ENCODE data around the gene ZNF556. TPM values are rescaled to one million over a fixed set of nuclear protein-coding genes. Genes with fewer than 3 reads are reported as not detected.

Gene ZNF556
- total RNA-seq, 1 donor = 0.86 TPM

DNA sequence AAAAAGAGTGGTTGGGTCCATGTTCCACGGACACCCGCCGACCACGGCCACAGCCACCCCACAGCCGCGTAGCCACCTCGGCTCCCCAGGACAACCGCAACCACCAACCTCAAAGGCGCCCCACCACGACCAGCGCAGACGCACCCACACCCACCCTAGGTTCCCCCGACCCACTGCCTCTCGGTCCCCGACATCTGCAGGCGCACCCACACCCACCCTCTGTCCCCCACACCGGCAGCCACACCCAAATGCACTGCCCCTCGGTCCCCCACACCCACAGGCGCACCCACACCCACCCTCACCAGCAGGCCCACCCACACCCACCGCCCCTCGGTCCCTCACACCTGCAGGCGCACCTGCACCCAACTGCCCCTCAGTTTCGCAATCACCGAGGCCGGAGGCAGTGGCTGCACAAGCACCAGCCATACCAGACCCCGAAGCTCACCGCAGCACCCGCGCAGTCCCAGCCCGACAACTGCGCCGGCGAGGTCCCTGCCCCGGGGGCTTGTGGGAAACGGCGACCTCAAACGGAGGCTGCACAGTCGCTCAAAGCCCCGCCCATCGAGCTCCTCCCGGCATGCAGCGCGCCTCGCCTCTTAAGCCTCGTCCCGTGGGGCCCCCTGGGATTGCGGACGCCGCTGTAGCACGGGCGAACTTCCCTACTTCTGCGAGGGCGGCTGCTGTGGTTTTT lies 59.4 kb downstream of the ZNF556 start:
- no peak for DNase-seq (ENCODE audit: low read depth)
- H3K4me3 ChIP-seq (ENCODE audit: low read depth, low read length) = peak overlapping the region; percentile 21
- no peak for TF ChIP-seq CTCF (IDR thresholded peaks at IDR 0.05; ENCODE audit: insufficient read depth, low read depth, low read length)

DNA sequence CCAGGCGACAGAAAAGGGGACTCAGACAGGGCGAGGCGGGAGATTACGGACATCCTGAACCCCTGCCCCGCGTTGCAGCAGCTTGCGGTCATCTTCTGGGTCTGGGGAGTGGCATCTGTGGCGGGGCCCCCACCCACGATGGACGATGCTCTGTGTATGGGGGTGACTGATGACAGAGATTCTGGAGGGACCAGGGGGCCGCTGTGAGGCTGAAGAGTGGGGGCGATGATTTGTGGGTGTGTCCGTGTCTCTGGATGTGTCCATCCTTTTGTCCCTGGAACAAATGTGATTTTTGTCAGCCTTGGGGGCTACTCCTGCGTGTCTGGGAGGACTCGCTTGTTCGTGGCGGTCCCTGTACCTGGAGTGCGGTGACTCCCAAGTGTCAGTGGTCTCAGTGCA lies 59.9 kb downstream of the ZNF556 start:
- TF ChIP-seq CTCF (IDR thresholded peaks at IDR 0.05; ENCODE audit: insufficient read depth, low read depth, low read length) = no peak
- DNase-seq (ENCODE audit: low read depth) = no peak

More for the DNA sequence above, 59.9 kb downstream of the ZNF556 start:
- H3K4me3 ChIP-seq (ENCODE audit: low read depth, low read length) = peak overlapping the region; percentile 21

Other genes starting within 250 kb of the ZNF556 start
- gene GNG7, start 164.6 kb upstream of the ZNF556 start, total RNA-seq = under 0.01 TPM in 1 of 2 replicates, not detected in the other
- under 0.01 and 0.32 TPM in 2 replicates for gene DIRAS1, start 146.0 kb upstream of the ZNF556 start, total RNA-seq
- gene SLC39A3, start 127.3 kb upstream of the ZNF556 start, total RNA-seq = 25.9 and 37.0 TPM in 2 replicates
- 44.5 and 50.9 TPM in 2 replicates for gene SGTA, start 84.1 kb upstream of the ZNF556 start, total RNA-seq
- 65.7 and 72.5 TPM in 2 replicates for gene THOP1, start 81.8 kb upstream of the ZNF556 start, total RNA-seq
- 3.2 and 3.5 TPM in 2 replicates for gene ZNF554, start 47.5 kb upstream of the ZNF556 start, total RNA-seq
- gene ZNF555, start 25.9 kb upstream of the ZNF556 start, total RNA-seq = 4.8 and 6.0 TPM in 2 replicates
- gene ZNF57, start 33.6 kb downstream of the ZNF556 start, total RNA-seq = 3.9 and 6.0 TPM in 2 replicates
- gene ZNF77, start 77.6 kb downstream of the ZNF556 start, total RNA-seq = 3.0 and 4.8 TPM in 2 replicates
- gene TLE6, start 110.2 kb downstream of the ZNF556 start, total RNA-seq = 0.97 and 1.7 TPM in 2 replicates
- 0.32 and 1.7 TPM in 2 replicates for gene TLE2, start 161.9 kb downstream of the ZNF556 start, total RNA-seq
- 289 and 301 TPM in 2 replicates for gene TLE5, start 195.2 kb downstream of the ZNF556 start, total RNA-seq
- 80.7 and 87.3 TPM in 2 replicates for gene GNA11, start 227.0 kb downstream of the ZNF556 start, total RNA-seq

Data from fibroblast of villous mesenchyme (primary cell).